GM10266 (cell line): ENCODE results near the gene HBG1.

Experiments used
- DNase-seq: peaks from one replicate; pipeline ENCODE4 v3.0.0; 2012; ENCODE audit errors: extremely low spot score
- TF ChIP-seq, protein P1 (sequence below): IDR thresholded peaks from 2 replicates; pipeline ENCODE4 v1.5.1; 2012; ENCODE audit warnings: mild to moderate bottlenecking, low read depth; ENCODE audit not compliant: control insufficient read depth, insufficient read depth; ENCODE audit errors: missing control alignments

The HBG1 gene

DNA sequence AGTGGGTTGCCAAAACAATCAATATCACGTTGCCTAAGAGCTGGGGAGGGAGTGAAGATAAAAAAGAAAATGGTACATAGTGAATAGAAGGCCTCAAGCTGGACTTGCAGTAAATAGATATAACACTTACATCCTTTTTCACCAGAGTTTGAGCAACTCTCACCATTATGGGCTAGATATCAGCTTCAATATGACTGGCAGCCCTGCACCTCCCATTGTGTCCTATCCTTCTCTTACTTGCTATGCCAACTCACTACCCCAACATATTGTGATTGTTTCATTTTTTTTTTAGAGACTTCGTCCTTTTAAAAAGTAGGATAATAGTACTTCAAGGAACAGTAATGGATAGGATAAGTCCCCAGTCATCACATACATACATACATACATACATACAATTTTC, 7.4 kb downstream of the HBG1 start:
- no peak for DNase-seq
- TF ChIP-seq, protein P1, sequence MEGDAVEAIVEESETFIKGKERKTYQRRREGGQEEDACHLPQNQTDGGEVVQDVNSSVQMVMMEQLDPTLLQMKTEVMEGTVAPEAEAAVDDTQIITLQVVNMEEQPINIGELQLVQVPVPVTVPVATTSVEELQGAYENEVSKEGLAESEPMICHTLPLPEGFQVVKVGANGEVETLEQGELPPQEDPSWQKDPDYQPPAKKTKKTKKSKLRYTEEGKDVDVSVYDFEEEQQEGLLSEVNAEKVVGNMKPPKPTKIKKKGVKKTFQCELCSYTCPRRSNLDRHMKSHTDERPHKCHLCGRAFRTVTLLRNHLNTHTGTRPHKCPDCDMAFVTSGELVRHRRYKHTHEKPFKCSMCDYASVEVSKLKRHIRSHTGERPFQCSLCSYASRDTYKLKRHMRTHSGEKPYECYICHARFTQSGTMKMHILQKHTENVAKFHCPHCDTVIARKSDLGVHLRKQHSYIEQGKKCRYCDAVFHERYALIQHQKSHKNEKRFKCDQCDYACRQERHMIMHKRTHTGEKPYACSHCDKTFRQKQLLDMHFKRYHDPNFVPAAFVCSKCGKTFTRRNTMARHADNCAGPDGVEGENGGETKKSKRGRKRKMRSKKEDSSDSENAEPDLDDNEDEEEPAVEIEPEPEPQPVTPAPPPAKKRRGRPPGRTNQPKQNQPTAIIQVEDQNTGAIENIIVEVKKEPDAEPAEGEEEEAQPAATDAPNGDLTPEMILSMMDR = no peak

GRCh38 chr11:5241458-5241857, 8.2 kb downstream of the HBG1 start:
- TF ChIP-seq, protein P1 = no peak
- no peak for DNase-seq

DNA sequence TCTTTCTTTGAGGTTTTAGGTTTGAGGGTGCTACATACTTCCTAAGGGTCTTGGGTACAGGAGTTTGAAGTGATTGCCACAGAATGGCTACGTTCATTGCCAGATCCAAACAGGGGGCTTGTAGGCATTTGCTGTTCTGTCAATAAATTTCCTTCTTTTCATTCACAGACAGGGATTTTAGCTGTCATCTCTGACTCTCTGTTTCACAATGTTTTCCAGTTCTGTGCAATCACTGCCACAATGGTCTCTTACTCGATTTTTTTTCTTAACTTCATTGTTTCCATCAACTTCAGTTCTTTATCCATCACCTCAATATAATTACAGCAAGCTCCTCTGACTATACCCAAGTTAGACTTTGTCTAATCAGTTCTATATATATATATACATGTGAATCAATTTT, 9.2 kb downstream of the HBG1 start:
- TF ChIP-seq, protein P1 = no peak
- no peak for DNase-seq

DNA sequence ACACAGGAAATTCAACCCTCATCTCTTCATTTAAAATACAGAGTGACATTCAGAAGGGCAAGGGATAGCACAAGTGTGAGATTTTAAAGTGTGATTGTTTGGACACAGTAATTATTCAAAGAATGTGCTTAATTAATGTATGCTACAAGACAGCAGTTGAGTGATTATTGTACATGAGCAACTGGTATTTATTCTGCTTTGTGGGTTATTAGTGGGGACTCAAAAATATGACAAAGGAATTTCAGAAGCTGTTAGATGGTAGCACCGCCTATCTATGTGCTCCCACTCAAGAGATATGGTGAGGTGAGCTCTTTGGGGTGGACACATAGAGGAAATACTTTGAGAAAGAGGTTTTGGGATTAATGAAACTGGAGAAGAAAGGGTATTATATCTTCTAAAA, 9.6 kb downstream of the HBG1 start:
- TF ChIP-seq, protein P1 = no peak
- no peak for DNase-seq

DNA sequence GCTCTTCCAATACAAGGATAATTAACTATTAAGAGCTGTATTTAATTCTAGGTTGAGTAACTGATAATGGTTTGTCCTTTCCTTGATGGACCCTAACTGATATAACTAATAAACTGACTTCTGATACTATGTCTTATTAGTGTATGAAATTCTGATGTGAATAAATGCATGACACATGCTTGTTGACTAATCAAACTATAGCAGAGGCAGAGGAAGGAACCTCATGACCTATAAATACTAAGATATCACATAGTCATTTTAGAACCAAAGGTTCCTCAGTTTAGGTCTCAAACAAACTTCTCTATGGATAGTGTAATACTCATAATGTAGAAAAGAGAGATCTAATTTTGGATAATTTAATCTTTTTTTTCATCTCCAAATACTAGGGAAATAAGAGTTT, 10.6 kb downstream of the HBG1 start:
- no peak for DNase-seq
- TF ChIP-seq, protein P1 = no peak

GRCh38 chr11:5238486-5238885, 11.2 kb downstream of the HBG1 start:
- DNase-seq = no peak
- TF ChIP-seq, protein P1 = no peak

DNA sequence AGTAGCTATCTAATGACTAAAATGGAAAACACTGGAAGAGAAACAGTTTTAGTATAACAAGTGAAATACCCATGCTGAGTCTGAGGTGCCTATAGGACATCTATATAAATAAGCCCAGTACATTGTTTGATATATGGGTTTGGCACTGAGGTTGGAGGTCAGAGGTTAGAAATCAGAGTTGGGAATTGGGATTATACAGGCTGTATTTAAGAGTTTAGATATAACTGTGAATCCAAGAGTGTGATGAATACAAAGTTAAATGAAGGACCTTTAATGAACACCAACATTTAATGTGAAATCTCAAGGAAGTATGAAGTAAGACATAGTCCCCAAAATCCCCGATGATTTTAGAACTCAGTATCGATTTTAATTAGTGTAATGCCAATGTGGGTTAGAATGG, 12.2 kb downstream of the HBG1 start:
- TF ChIP-seq, protein P1 = no peak
- no peak for DNase-seq
